ENCODE measurements around the gene USP25.

Gene USP25

GRCh38 chr21:15826908-15827601 lies 97.3 kb downstream of the USP25 start:
- H3K27me3 Mint-ChIP-seq (ENCODE audit: low read depth), result no peaks in the 10 kb centered on the region
- no peak overlapping the region for H3K4me3 Mint-ChIP-seq
- peaks cover 32% of the 10 kb centered on the region for H3K36me3 Mint-ChIP-seq (ENCODE audit: low read depth)
- no peak overlapping the region for H3K27ac Mint-ChIP-seq
- peaks cover 19% of the 10 kb centered on the region for H3K4me1 Mint-ChIP-seq (ENCODE audit: low read depth)
- no peaks in the 10 kb centered on the region for H3K9me3 Mint-ChIP-seq

- no peaks in the 10 kb centered on the region for H3K27me3 Mint-ChIP-seq (ENCODE audit: low read depth)
- no peaks in the 10 kb centered on the region for H3K9me3 Mint-ChIP-seq
- H3K27ac Mint-ChIP-seq, result no peak overlapping the region
- H3K4me3 Mint-ChIP-seq, result no peak overlapping the region
- H3K36me3 Mint-ChIP-seq (ENCODE audit: low read depth), result peaks cover 19% of the 10 kb centered on the region
- H3K4me1 Mint-ChIP-seq (ENCODE audit: low read depth), result peaks cover 4% of the 10 kb centered on the region
Observed at GRCh38 chr21:15831497-15831896, 101.7 kb downstream of the USP25 start.

- Mint-ChIP-seq H3K4me3 (no peak overlapping the region), H3K4me1 (ENCODE audit: low read depth) (peaks cover 5% of the 10 kb centered on the region), H3K9me3 (no peaks in the 10 kb centered on the region), H3K36me3 (ENCODE audit: low read depth) (peaks cover 5% of the 10 kb centered on the region), H3K27ac (no peak overlapping the region), H3K27me3 (ENCODE audit: low read depth) (no peaks in the 10 kb centered on the region)
Observed at GRCh38 chr21:15837645-15838044, 107.9 kb downstream of the USP25 start.

GRCh38 chr21:15839026-15839425 lies 109.2 kb downstream of the USP25 start:
- Mint-ChIP-seq H3K9me3 (no peaks in the 10 kb centered on the region), H3K4me3 (no peak overlapping the region), H3K27me3 (ENCODE audit: low read depth) (no peaks in the 10 kb centered on the region), H3K4me1 (ENCODE audit: low read depth) (peaks cover 5% of the 10 kb centered on the region), H3K36me3 (ENCODE audit: low read depth) (peaks cover 7% of the 10 kb centered on the region), H3K27ac (no peak overlapping the region)

- Mint-ChIP-seq H3K27ac (no peak overlapping the region), H3K9me3 (no peaks in the 10 kb centered on the region), H3K36me3 (ENCODE audit: low read depth) (peaks cover 7% of the 10 kb centered on the region), H3K4me1 (ENCODE audit: low read depth) (peaks cover 5% of the 10 kb centered on the region), H3K27me3 (ENCODE audit: low read depth) (no peaks in the 10 kb centered on the region), H3K4me3 (no peak overlapping the region)
Observed at GRCh38 chr21:15839601-15840000, 109.8 kb downstream of the USP25 start.

- Mint-ChIP-seq H3K27ac (no peak overlapping the region), H3K27me3 (ENCODE audit: low read depth) (no peaks in the 10 kb centered on the region), H3K4me1 (ENCODE audit: low read depth) (peaks cover 5% of the 10 kb centered on the region), H3K36me3 (ENCODE audit: low read depth) (peaks cover 4% of the 10 kb centered on the region), H3K4me3 (no peak overlapping the region), H3K9me3 (no peaks in the 10 kb centered on the region)
Observed at GRCh38 chr21:15840406-15840805, 110.6 kb downstream of the USP25 start.

- Mint-ChIP-seq H3K27me3 (ENCODE audit: low read depth) (no peaks in the 10 kb centered on the region), H3K36me3 (ENCODE audit: low read depth) (peaks cover 2% of the 10 kb centered on the region), H3K27ac (no peak overlapping the region), H3K4me1 (ENCODE audit: low read depth) (peaks cover 6% of the 10 kb centered on the region), H3K9me3 (no peaks in the 10 kb centered on the region), H3K4me3 (no peak overlapping the region)
Observed at GRCh38 chr21:15841856-15842564, 112.2 kb downstream of the USP25 start.

- no peak overlapping the region for H3K4me3 Mint-ChIP-seq
- no peak overlapping the region for H3K27ac Mint-ChIP-seq
- no peaks in the 10 kb centered on the region for H3K9me3 Mint-ChIP-seq
- peaks cover 3% of the 10 kb centered on the region for H3K4me1 Mint-ChIP-seq (ENCODE audit: low read depth)
- H3K27me3 Mint-ChIP-seq (ENCODE audit: low read depth), result no peaks in the 10 kb centered on the region
- H3K36me3 Mint-ChIP-seq (ENCODE audit: low read depth), result peaks cover 2% of the 10 kb centered on the region
Observed at GRCh38 chr21:15842565-15842880, 112.7 kb downstream of the USP25 start.

GRCh38 chr21:15843766-15844165 lies 114.0 kb downstream of the USP25 start:
- Mint-ChIP-seq H3K9me3 (no peaks in the 10 kb centered on the region), H3K27me3 (ENCODE audit: low read depth) (no peaks in the 10 kb centered on the region), H3K27ac (no peak overlapping the region), H3K4me3 (no peak overlapping the region), H3K4me1 (ENCODE audit: low read depth) (peaks cover 1% of the 10 kb centered on the region), H3K36me3 (ENCODE audit: low read depth) (peaks cover 4% of the 10 kb centered on the region)

- Mint-ChIP-seq H3K27ac (no peak overlapping the region), H3K27me3 (ENCODE audit: low read depth) (no peaks in the 10 kb centered on the region), H3K4me1 (ENCODE audit: low read depth) (peaks cover 1% of the 10 kb centered on the region), H3K9me3 (no peaks in the 10 kb centered on the region), H3K4me3 (no peak overlapping the region), H3K36me3 (ENCODE audit: low read depth) (peaks cover 8% of the 10 kb centered on the region)
Observed at GRCh38 chr21:15848634-15849560, 119.1 kb downstream of the USP25 start.

GRCh38 chr21:15849927-15850326 lies 120.1 kb downstream of the USP25 start:
- Mint-ChIP-seq H3K9me3 (no peaks in the 10 kb centered on the region), H3K4me3 (no peak overlapping the region), H3K27ac (no peak overlapping the region), H3K27me3 (ENCODE audit: low read depth) (no peaks in the 10 kb centered on the region), H3K36me3 (ENCODE audit: low read depth) (peaks cover 14% of the 10 kb centered on the region), H3K4me1 (ENCODE audit: low read depth) (peaks cover 1% of the 10 kb centered on the region)

GRCh38 chr21:15850645-15851044 lies 120.9 kb downstream of the USP25 start:
- H3K36me3 Mint-ChIP-seq (ENCODE audit: low read depth), result peaks cover 14% of the 10 kb centered on the region
- no peaks in the 10 kb centered on the region for H3K27me3 Mint-ChIP-seq (ENCODE audit: low read depth)
- no peaks in the 10 kb centered on the region for H3K9me3 Mint-ChIP-seq
- no peak overlapping the region for H3K27ac Mint-ChIP-seq
- H3K4me1 Mint-ChIP-seq (ENCODE audit: low read depth), result peaks cover 1% of the 10 kb centered on the region
- H3K4me3 Mint-ChIP-seq, result no peak overlapping the region

- no peak overlapping the region for H3K4me3 Mint-ChIP-seq
- peaks cover 14% of the 10 kb centered on the region for H3K36me3 Mint-ChIP-seq (ENCODE audit: low read depth)
- no peaks in the 10 kb centered on the region for H3K4me1 Mint-ChIP-seq (ENCODE audit: low read depth)
- H3K9me3 Mint-ChIP-seq, result no peaks in the 10 kb centered on the region
- no peak overlapping the region for H3K27ac Mint-ChIP-seq
- H3K27me3 Mint-ChIP-seq (ENCODE audit: low read depth), result no peaks in the 10 kb centered on the region
Observed at GRCh38 chr21:15852146-15852545, 122.4 kb downstream of the USP25 start.

GRCh38 chr21:15853126-15853525 lies 123.3 kb downstream of the USP25 start:
- Mint-ChIP-seq H3K4me3 (no peak overlapping the region), H3K36me3 (ENCODE audit: low read depth) (peaks cover 13% of the 10 kb centered on the region), H3K9me3 (no peaks in the 10 kb centered on the region), H3K27me3 (ENCODE audit: low read depth) (no peaks in the 10 kb centered on the region), H3K27ac (no peak overlapping the region), H3K4me1 (ENCODE audit: low read depth) (peaks cover 3% of the 10 kb centered on the region)

GRCh38 chr21:15856813-15857212 lies 127.0 kb downstream of the USP25 start:
- Mint-ChIP-seq H3K36me3 (ENCODE audit: low read depth) (peaks cover 10% of the 10 kb centered on the region), H3K27me3 (ENCODE audit: low read depth) (no peaks in the 10 kb centered on the region), H3K9me3 (no peaks in the 10 kb centered on the region), H3K27ac (no peak overlapping the region), H3K4me3 (no peak overlapping the region), H3K4me1 (ENCODE audit: low read depth) (peaks cover 3% of the 10 kb centered on the region)
